K562 (cell line): ENCODE data around the gene CNTN6. TPM values are rescaled to one million over a fixed set of nuclear protein-coding genes. Genes with fewer than 3 reads are reported as not detected.

Experiments
- ATAC-seq: fragments of 200-7000 bp; cut with Tn5 transposase; 3 replicates; pipeline ENCODE4 v1.9.1; 2020; ENCODE audit warnings: moderate library complexity
- BruUV-seq: library from RNA; stranded (reverse); fragments of 400-500 nt; replicated peaks from 2 replicates; lab custom pipeline; 2021; lab: Mats Ljungman, UMichigan
- CTCF ChIA-PET: fragments of 300-600 bp; formaldehyde crosslinking; extraction: SDS; loops from one replicate; lab custom pipeline; 2021; ENCODE audit warnings: low intra/inter-chr PET ratio; lab: Yijun Ruan, JAX
- POLR2A ChIA-PET: fragments of 300-600, 350-650 bp; sonication (Branson Sonifier 250); formaldehyde crosslinking; extraction: SDS; loops from one replicate; lab custom pipeline; 2021; ENCODE audit warnings: antibody characterized with exemption, inconsistent platforms; lab: Yijun Ruan, JAX
- DNase-seq, 4 experiments: peaks; one replicate each; pipeline versions ENCODE4 v3.0.0 to v3.0.0-alpha.2; 2011 to 2018; ENCODE audit warnings: low spot score in 3 of 4, mixed read lengths in 3 of 4; ENCODE audit errors: extremely low read depth in 1 of 4
- FAIRE-seq: peaks from 2 replicates; lab custom pipeline; 2011; peaks lifted over from hg19 to GRCh38; lab: Jason Lieb, UNC
- H2AFZ ChIP-seq: 2 replicates; pipeline ENCODE4 v1.6.0; 2011; ENCODE audit warnings: low read depth, low read length, control low read depth, inconsistent platforms
- H3K27ac ChIP-seq: fragments of 200-600 bp; 3 replicates; pipeline ENCODE4 v1.8.0; 2011; ENCODE audit warnings: low read depth, mild to moderate bottlenecking, control low read depth, inconsistent platforms, low read length, moderate library complexity, mixed read lengths; ENCODE audit errors: extremely low read depth
- H3K27me3 ChIP-seq, 2 experiments: fragments of 300-600 bp in 1 of 2; 2 replicates in 1 of 2; 3 replicates in 1 of 2; pipeline versions ENCODE4 v1.6.0 to v1.8.0; 2011; ENCODE audit warnings: inconsistent platforms in 2 of 2, low read length in 2 of 2, mild to moderate bottlenecking in 1 of 2, mixed read lengths in 1 of 2, moderate library complexity in 1 of 2; ENCODE audit not compliant: control insufficient read depth in 2 of 2, insufficient read depth in 2 of 2
- H3K36me3 ChIP-seq: fragments of 300-600 bp; 3 replicates; pipeline ENCODE4 v1.8.0; 2011; ENCODE audit warnings: mild to moderate bottlenecking, low read length, inconsistent platforms; ENCODE audit not compliant: control insufficient read depth, insufficient read depth
- H3K4me1 ChIP-seq, 2 experiments: fragments of 200-600 bp in 1 of 2; replicated peaks in 1 of 2; 2 replicates in 1 of 2; 3 replicates in 1 of 2; pipeline versions ENCODE4 v1.5.1 to v1.8.0; 2011; ENCODE audit warnings: inconsistent platforms in 2 of 2, low read length in 2 of 2, mild to moderate bottlenecking in 1 of 2, mixed read lengths in 1 of 2, moderate library complexity in 1 of 2; ENCODE audit not compliant: control insufficient read depth in 2 of 2, insufficient read depth in 2 of 2
- H3K4me2 ChIP-seq: 2 replicates; pipeline ENCODE4 v1.6.1; 2011; ENCODE audit warnings: low read length, control low read depth, inconsistent platforms, mixed read lengths; ENCODE audit not compliant: insufficient read depth
- H3K4me3 ChIP-seq: fragments of 200-600 bp; sonication (generic), shearing (Covaris generic); 2 replicates; pipeline ENCODE4 v1.5.1; 2016; ENCODE audit warnings: control low read depth, inconsistent platforms
- H3K79me2 ChIP-seq: fragments of 200-600 bp; 3 replicates; pipeline ENCODE4 v1.8.0; 2011; ENCODE audit warnings: low read length, inconsistent platforms; ENCODE audit not compliant: control insufficient read depth, insufficient read depth
- H3K9ac ChIP-seq, 2 experiments: 2 replicates each; pipeline versions ENCODE4 v1.6.0 to v1.6.1; 2011; ENCODE audit warnings: low read depth in 2 of 2, low read length in 2 of 2, control low read depth in 1 of 2, inconsistent platforms in 1 of 2, mild to moderate bottlenecking in 1 of 2, mixed read lengths in 1 of 2; ENCODE audit not compliant: insufficient read depth in 1 of 2
- H3K9me1 ChIP-seq: one replicate; pipeline ENCODE4 v1.6.0; 2011; ENCODE audit warnings: inconsistent platforms, mild to moderate bottlenecking, low read length, moderate library complexity; ENCODE audit not compliant: control insufficient read depth, insufficient read depth
- H3K9me3 ChIP-seq: replicated peaks from 2 replicates; pipeline ENCODE4 v1.5.1; 2011; ENCODE audit warnings: low read depth, low read length, inconsistent platforms; ENCODE audit not compliant: control insufficient read depth, insufficient read depth
- H4K20me1 ChIP-seq: replicated peaks from 2 replicates; pipeline ENCODE4 v1.6.1; 2011; ENCODE audit warnings: low read length, inconsistent platforms, mixed read lengths; ENCODE audit not compliant: control insufficient read depth, insufficient read depth
- CLOCK ChIP-seq: fragments of 250-450 bp; sonication (Bioruptor Pico); IDR thresholded peaks from 2 replicates; pipeline ENCODE4 v1.4.0; 2020; ENCODE audit warnings: mild to moderate bottlenecking, moderate library complexity, borderline replicate concordance
- ELF2 ChIP-seq: fragments of 250-450 bp; sonication (Bioruptor Pico); IDR thresholded peaks from 2 replicates; pipeline ENCODE4 v1.5.0; 2021; ENCODE audit warnings: mild to moderate bottlenecking
- HMGN3 ChIP-seq: IDR thresholded peaks from 2 replicates; pipeline ENCODE4 v1.6.1; 2011; ENCODE audit warnings: borderline replicate concordance, low read depth, mild to moderate bottlenecking, mixed read lengths, low read length; ENCODE audit not compliant: insufficient read length; ENCODE audit errors: extremely low read depth
- HSF4 ChIP-seq: fragments of 250-450 bp; sonication (Bioruptor Pico); IDR thresholded peaks from 2 replicates; pipeline ENCODE4 v2.1.2; 2022; ENCODE audit warnings: mild to moderate bottlenecking, moderate library complexity, borderline replicate concordance
- MAZ ChIP-seq, 2 experiments: fragments of 450-650 bp in 1 of 2; sonication (generic) in 1 of 2; formaldehyde crosslinking; IDR thresholded peaks in 1 of 2; conservative IDR thresholded peaks in 1 of 2; 2 replicates each; pipeline versions ENCODE4 v1.4.0 to v1.5.0; 2020; ENCODE audit warnings: mild to moderate bottlenecking in 1 of 2, missing genetic modification reagents in 1 of 2
- MCM2 ChIP-seq: fragments of 450-650 bp; IDR thresholded peaks from 2 replicates; pipeline ENCODE4 v1.6.1; 2017; ENCODE audit warnings: low read depth, mild to moderate bottlenecking
- MTA3 ChIP-seq: fragments of 450-650 bp; formaldehyde crosslinking; IDR thresholded peaks from 2 replicates; pipeline ENCODE4 v1.6.1; 2017; ENCODE audit warnings: mild to moderate bottlenecking, borderline replicate concordance
- NEUROD1 ChIP-seq: fragments of 150-350 bp; IDR thresholded peaks from 2 replicates; pipeline ENCODE4 v1.6.1; 2014; ENCODE audit warnings: borderline replicate concordance, low read length, low read depth; ENCODE audit not compliant: partially characterized antibody
- NONO ChIP-seq, 2 experiments: fragments of 200-400 bp in 1 of 2; fragments of 450-650 bp in 1 of 2; formaldehyde crosslinking in 1 of 2; IDR thresholded peaks; 2 replicates each; pipeline ENCODE4 v1.6.1; 2017; ENCODE audit warnings: low read depth in 2 of 2, mild to moderate bottlenecking in 2 of 2, moderate library complexity in 2 of 2, low read length in 1 of 2
- NR2C2 ChIP-seq, 2 experiments: fragments of 200-800 bp in 1 of 2; sonication (Bioruptor generic) in 1 of 2; sonication (generic) in 1 of 2; formaldehyde crosslinking in 1 of 2; IDR thresholded peaks; 2 replicates each; pipeline versions ENCODE4 v1.6.1 to v1.8.0; 2016 to 2022; ENCODE audit warnings: mild to moderate bottlenecking in 1 of 2, missing compliant biosample characterization in 1 of 2, missing genetic modification characterization in 1 of 2, missing genetic modification reagents in 1 of 2
- PATZ1 ChIP-seq: fragments of 250-450 bp; sonication (Bioruptor Pico); IDR thresholded peaks from 2 replicates; pipeline ENCODE4 v1.5.0; 2020; ENCODE audit warnings: mild to moderate bottlenecking, borderline replicate concordance
- RBM34 ChIP-seq: fragments of 200-400 bp; formaldehyde crosslinking; IDR thresholded peaks from 2 replicates; pipeline ENCODE4 v1.6.1; 2018; ENCODE audit warnings: low read length, borderline replicate concordance; ENCODE audit not compliant: insufficient read depth
- TAF7 ChIP-seq: fragments of 450-650 bp; IDR thresholded peaks from 2 replicates; pipeline ENCODE4 v1.6.1; 2016; ENCODE audit warnings: missing genetic modification characterization, missing compliant biosample characterization
- ZNF282 ChIP-seq: sonication (generic); formaldehyde crosslinking; IDR thresholded peaks from 2 replicates; pipeline ENCODE4 v1.8.1; 2023; ENCODE audit warnings: missing genetic modification reagents
- ZNF512 ChIP-seq: IDR thresholded peaks from 2 replicates; pipeline ENCODE4 v1.6.1; 2016; ENCODE audit warnings: missing genetic modification characterization, missing compliant biosample characterization
- ZNF584 ChIP-seq: fragments of 200-800 bp; sonication (Bioruptor generic); IDR thresholded peaks from 2 replicates; pipeline ENCODE4 v1.6.1; 2016; ENCODE audit warnings: low read depth, mild to moderate bottlenecking, missing genetic modification characterization, missing compliant biosample characterization
- WGBS: fragments of 100-300 bp; shearing (Covaris generic); methylation state at CpG from one replicate; pipeline ENCODE4 v1.1.6; 2016; ENCODE audit warnings: low coverage, mixed read lengths; ENCODE audit not compliant: insufficient coverage; ENCODE audit errors: missing lambda C conversion rate; 5-methylcytosine and 5-hydroxymethylcytosine counted together
- in situ Hi-C: fragments of 300-500 bp; cut with MboI; formaldehyde crosslinking; loops from 4 replicates; pipeline ENCODE4 v1.15.0; 2018; ENCODE audit warnings: inconsistent platforms, mixed read lengths
- intact Hi-C: fragments of 100-400 bp; cut with micrococcal nuclease; formaldehyde crosslinking; loops from 2 replicates; pipeline ENCODE4 v1.14.2; 2022
- polyA plus RNA-seq, 8 experiments: library from polyadenylated mRNA; depleted of rRNA in 4 of 8; stranded (reverse) in 5 of 8; unstranded in 3 of 8; fragments of >200 nt; fragmentation: Nextera tagmentation in 2 of 8; fragmentation: Illumina TruSeq in 1 of 8; extraction: Ambion mirVana in 2 of 8; extraction: Trizol in 1 of 8; gene quantifications; 2 replicates each; pipeline versions ENCODE4 v1.2.1 to v1.2.3, GENCODE V29; 2011 to 2014; ENCODE audit warnings: inconsistent platforms in 1 of 8, missing spikeins in 1 of 8
- total RNA-seq, 7 experiments: library from RNA; depleted of rRNA in 6 of 7; stranded (reverse); fragments of >200 nt in 6 of 7; fragmentation: Illumina TruSeq in 2 of 7; extraction: Trizol in 2 of 7; gene quantifications; 2 replicates each; pipeline versions ENCODE4 v1.2.1 to v1.2.3, GENCODE V29; 2011 to 2021; ENCODE audit warnings: low replicate concordance in 1 of 7

Gene CNTN6
- total and polyA plus RNA-seq, 9 of the 15 experiments (the other 6 are each of a cell fraction or from before 2014, with no cell fraction given), result not detected

- no peaks in the 10 kb centered on the region for H3K27me3 ChIP-seq
- FAIRE-seq, result no peak
- H3K79me2 ChIP-seq, result no peaks in the 10 kb centered on the region
- H3K36me3 ChIP-seq, result no peaks in the 10 kb centered on the region
- no peak overlapping the region for H2AFZ ChIP-seq
- in situ Hi-C loops, result no loop called here
- POLR2A ChIA-PET, result no interaction called here
- no peak overlapping the region for H3K27ac ChIP-seq
- H3K9me1 ChIP-seq, result no peaks in the 10 kb centered on the region
- H3K4me2 ChIP-seq, result no peak overlapping the region
- H3K9ac ChIP-seq, result no peak overlapping the region
- ATAC-seq, result no peak
- no TSS peak for BruUV-seq
- 0% methylated on average over 3 of the region's 3 CpGs for WGBS
- no peaks in the 10 kb centered on the region for H4K20me1 ChIP-seq
- CTCF ChIA-PET, result no interaction called here
- intact Hi-C loops, result no loop called here
- H3K4me1 ChIP-seq, result no peaks in the 10 kb centered on the region
- peaks cover 5% of the 10 kb centered on the region; the same call in 1 of the 2 replicates for H3K9me3 ChIP-seq
- no peak for DNase-seq
- H3K4me3 ChIP-seq, result no peak overlapping the region
- no peak for TF ChIP-seq NONO (IDR thresholded peaks at IDR 0.05; ENCODE audit: low read depth in 2 of 2, low read length in 1 of 2)
- no peak for TF ChIP-seq TAF7
- TF ChIP-seq RBM34, result no peak
- TF ChIP-seq CLOCK (CRISPR knock-in tag), result no peak
- TF ChIP-seq ZNF512, result no peak
- no peak for TF ChIP-seq NEUROD1
- no peak for TF ChIP-seq MTA3
- no peak for TF ChIP-seq NR2C2 (CRISPR knock-in tag; IDR thresholded peaks at IDR 0.05)
- no peak for TF ChIP-seq NR2C2 (tag; IDR thresholded peaks at IDR 0.05)
- TF ChIP-seq PATZ1, result no peak
- TF ChIP-seq ELF2 (CRISPR knock-in tag), result no peak
- TF ChIP-seq ZNF282 (CRISPR knock-in tag), result no peak
- no peak for TF ChIP-seq HSF4 (CRISPR knock-in tag)
- TF ChIP-seq ZNF584 (CRISPR knock-in tag), result no peak
- no peak for TF ChIP-seq HMGN3
- TF ChIP-seq MAZ (CRISPR knock-in tag; conservative IDR thresholded peaks at IDR 0.05 in 1 of 2, IDR thresholded peaks at IDR 0.05 in 1 of 2), result no peak
- no peak for TF ChIP-seq MCM2
Observed at GRCh38 chr3:1442271-1442670, 349.4 kb downstream of the CNTN6 start.
